ENCODE data around the gene MKS1.

The MKS1 gene

DNA sequence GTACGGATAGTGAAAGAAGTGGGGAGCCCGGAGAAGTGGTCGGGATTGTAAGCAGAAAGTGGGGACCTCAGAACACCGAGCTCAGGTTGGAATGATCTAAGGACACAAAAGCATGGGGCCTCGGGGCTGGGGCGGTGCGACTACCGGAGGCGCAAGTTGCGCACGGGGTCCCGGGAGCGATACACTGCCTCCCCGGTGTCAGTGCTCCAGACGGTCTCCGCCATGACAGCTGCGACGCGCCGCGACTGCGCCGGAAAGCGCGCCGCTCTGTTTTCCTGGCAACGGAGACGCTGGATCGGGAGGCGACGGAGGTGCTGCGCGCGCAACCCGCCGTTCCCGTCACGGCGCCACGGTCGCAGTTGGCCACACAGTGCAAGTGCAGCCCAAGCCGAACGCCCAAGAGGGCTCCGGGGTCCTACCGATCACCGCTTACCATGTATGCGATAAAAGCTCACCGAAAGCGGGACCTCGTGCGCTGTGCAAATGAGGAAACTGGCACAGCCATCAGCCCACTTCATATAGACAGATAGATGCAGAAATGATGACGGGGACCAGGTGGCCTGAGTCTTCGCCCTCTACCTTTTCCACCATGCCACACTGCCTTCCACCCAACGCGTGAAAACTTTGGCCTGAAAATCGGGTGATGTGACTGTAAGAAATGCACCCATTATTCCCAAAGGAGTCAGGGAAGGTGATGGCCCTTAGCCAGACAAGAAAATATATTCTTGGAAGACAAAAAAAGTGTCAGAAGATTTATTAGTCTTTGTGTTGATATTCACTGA is at the start of gene MKS1:
TSS of gene MKS1 (minus strand) at position 249 of the 782 bp plus-strand sequence. CDS start at position 224, 25 bp downstream.
- TF ChIP-seq, protein P1, sequence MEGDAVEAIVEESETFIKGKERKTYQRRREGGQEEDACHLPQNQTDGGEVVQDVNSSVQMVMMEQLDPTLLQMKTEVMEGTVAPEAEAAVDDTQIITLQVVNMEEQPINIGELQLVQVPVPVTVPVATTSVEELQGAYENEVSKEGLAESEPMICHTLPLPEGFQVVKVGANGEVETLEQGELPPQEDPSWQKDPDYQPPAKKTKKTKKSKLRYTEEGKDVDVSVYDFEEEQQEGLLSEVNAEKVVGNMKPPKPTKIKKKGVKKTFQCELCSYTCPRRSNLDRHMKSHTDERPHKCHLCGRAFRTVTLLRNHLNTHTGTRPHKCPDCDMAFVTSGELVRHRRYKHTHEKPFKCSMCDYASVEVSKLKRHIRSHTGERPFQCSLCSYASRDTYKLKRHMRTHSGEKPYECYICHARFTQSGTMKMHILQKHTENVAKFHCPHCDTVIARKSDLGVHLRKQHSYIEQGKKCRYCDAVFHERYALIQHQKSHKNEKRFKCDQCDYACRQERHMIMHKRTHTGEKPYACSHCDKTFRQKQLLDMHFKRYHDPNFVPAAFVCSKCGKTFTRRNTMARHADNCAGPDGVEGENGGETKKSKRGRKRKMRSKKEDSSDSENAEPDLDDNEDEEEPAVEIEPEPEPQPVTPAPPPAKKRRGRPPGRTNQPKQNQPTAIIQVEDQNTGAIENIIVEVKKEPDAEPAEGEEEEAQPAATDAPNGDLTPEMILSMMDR (conservative IDR thresholded peaks at IDR 0.05; ENCODE audit: low read length), result peak; percentile 51
- peak; percentile 87 for DNase-seq (ENCODE audit: low read depth)
- H3K4me3 ChIP-seq (ENCODE audit: low read length), result peak within 1 kb of the TSS; percentile 88

DNA sequence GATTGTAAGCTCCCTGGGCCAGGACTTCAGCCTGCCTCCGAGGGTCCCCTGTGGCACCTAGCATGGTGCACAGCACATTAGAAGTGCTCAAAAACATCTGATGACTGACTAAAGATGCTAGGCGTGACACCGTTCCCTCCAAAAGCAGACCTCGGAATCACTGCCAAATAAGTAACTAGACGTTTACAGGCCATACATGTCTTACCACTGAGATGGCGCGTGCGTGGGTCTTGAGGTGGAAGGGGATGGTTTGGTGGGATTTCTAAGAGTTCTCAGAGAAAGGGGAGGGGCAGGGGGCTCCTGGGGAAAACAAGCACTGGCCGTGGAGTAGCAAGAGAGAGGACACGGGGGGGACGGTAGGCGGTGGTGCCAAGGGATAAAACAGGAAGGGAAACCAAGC is 49.3 kb upstream of the MKS1 start:
- no peak for DNase-seq (ENCODE audit: low read depth)
- TF ChIP-seq, protein P1 (conservative IDR thresholded peaks at IDR 0.05; ENCODE audit: low read length), result no peak
- no peak overlapping the region for H3K4me3 ChIP-seq (ENCODE audit: low read length)

DNA sequence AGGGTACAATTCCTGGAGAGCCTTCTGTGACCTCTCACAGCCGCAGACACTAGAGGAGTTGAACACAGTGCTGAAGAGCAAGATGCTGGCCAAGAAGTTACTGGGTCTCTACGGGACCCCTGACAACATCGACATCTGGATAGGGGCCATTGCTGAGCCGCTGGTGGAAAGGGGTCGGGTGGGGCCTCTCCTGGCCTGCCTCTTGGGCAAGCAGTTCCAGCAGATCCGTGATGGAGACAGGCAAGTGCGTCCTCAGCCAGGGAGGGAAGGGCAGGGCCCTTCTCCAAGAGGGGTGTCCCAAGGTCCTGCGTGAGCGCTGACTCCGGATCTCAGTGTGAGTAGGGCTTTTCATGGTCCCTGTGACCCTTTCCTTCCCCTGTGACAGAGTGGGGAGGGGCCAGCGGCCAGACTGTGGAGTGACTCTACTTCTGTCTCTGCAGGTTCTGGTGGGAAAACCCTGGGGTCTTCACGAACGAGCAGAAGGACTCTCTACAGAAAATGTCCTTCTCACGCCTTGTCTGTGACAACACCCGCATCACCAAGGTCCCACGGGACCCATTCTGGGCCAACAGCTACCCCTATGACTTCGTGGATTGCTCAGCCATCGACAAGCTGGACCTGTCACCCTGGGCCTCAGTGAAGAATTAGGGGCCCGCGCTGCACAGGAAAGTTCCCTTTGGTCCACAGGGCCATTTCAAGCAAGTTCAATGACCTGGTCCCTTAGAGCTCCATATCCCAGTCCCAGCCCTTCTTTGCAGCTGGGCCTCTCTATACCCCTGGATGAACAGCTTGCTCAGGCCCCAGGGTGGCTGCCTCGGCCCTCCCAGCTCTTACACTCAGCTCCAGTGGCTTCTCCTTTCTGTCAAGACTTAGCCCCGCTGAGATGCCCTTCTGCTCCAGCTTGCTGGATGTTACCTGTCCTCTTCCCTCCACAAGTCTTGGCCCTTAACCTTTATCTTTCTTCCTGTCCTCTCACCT is 48.6 kb upstream of the MKS1 start:
- DNase-seq (ENCODE audit: low read depth), result no peak
- no peak overlapping the region for H3K4me3 ChIP-seq (ENCODE audit: low read length)
- TF ChIP-seq, protein P1 (conservative IDR thresholded peaks at IDR 0.05; ENCODE audit: low read length), result no peak

DNA sequence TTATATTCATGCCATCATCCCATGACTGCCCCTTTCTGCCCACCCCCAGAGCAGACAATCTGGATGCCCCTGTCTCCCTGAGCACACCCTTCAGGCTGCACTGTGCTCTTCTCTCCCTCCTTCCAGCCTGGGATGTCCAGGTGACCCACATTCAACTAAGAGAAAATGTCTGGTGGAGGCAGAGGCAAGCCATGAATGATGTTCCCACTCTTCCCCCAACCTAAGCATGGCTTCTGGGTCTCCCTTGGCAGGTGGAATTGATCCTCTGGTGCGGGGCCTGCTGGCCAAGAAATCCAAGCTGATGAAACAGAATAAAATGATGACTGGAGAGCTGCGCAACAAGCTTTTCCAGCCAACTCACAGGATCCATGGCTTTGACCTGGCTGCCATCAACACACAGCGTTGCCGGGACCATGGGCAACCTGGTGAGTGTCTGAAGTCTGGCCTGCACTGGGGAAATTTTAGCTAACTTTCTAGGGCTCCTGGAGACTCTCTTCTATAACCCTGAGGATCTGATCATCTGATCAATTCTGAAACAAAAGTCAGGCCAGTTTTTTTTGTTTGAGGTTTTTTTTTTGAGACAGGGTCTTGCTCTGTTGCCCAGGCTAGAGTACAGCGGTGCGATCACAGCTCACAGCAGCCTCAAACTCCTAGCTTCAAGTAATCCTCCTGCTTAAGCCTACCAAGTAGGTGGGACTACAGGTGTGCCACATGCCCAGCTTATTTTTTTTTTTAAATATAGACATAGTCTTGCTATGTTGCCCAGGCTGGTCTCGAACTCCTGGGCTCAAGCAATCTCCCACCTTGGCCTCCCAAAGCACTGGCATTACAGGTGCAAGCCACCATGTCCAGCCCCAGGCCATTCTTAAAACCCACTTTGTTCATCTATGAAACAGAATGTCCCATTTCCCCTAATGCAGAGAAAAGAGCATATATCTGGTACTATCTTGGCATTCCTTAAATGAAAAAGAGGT is 47.1 kb upstream of the MKS1 start:
- no peak overlapping the region for H3K4me3 ChIP-seq (ENCODE audit: low read length)
- DNase-seq (ENCODE audit: low read depth), result no peak
- TF ChIP-seq, protein P1 (conservative IDR thresholded peaks at IDR 0.05; ENCODE audit: low read length), result no peak

DNA sequence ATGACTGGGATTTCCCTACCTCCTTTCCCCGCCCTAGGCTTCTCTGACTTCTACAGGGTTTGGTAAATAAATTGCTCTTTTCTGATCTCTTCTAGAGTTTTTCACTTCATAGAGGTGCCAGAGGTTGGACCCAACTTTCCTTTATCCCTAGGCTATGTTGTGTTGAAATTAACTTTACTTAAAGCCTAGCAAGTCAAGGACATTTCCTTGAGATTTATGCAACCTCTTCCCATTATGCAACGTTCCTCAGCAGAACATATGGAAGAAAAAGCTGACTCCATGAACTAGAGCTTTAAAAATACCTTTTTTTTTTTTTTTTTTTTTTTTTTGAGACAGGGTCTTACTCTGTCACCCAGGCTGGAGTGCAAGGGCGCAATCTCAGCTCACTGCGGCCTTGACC is 46.2 kb upstream of the MKS1 start:
- no peak for DNase-seq (ENCODE audit: low read depth)
- no peak overlapping the region for H3K4me3 ChIP-seq (ENCODE audit: low read length)
- TF ChIP-seq, protein P1 (conservative IDR thresholded peaks at IDR 0.05; ENCODE audit: low read length), result no peak

DNA sequence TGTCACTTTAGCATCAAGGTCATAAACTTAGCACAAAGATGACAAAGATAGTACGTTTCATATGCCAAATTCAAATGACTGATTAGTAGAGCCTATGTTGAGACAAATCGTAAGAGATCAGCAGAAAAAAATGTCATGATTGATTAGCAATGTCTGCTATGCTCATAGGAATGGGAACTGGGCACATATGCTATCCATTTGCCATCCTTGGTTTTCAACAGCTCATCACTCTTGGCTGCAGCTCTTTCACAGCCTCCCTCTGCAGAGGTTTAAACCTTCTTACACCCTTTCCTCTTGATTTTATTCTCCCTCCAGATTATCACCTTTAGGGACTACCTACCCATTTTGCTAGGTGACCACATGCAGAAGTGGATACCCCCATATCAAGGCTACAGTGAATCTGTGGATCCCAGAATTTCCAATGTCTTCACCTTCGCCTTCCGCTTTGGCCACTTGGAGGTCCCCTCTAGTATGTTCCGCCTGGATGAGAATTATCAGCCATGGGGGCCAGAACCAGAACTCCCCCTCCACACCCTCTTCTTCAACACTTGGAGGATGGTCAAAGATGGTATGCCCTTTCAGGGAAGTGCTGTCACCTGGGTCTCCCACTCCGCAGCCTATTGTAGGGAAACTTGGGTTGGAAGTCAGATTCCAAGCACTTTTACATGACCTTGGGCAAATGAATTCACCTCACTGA is 45.5 kb upstream of the MKS1 start:
- no peak for DNase-seq (ENCODE audit: low read depth)
- TF ChIP-seq, protein P1 (conservative IDR thresholded peaks at IDR 0.05; ENCODE audit: low read length), result no peak

More for the DNA sequence above, 45.5 kb upstream of the MKS1 start:
- H3K4me3 ChIP-seq (ENCODE audit: low read length), result no peak overlapping the region

All from AG10803 (cell line).